ENCODE results near the gene ACR.
"Not testable (repeated sequence)": the region's sequence is repeated elsewhere in the genome, so short reads cannot be mapped to it uniquely, and the experiment has no call there.

- TF ChIP-seq, protein P1, sequence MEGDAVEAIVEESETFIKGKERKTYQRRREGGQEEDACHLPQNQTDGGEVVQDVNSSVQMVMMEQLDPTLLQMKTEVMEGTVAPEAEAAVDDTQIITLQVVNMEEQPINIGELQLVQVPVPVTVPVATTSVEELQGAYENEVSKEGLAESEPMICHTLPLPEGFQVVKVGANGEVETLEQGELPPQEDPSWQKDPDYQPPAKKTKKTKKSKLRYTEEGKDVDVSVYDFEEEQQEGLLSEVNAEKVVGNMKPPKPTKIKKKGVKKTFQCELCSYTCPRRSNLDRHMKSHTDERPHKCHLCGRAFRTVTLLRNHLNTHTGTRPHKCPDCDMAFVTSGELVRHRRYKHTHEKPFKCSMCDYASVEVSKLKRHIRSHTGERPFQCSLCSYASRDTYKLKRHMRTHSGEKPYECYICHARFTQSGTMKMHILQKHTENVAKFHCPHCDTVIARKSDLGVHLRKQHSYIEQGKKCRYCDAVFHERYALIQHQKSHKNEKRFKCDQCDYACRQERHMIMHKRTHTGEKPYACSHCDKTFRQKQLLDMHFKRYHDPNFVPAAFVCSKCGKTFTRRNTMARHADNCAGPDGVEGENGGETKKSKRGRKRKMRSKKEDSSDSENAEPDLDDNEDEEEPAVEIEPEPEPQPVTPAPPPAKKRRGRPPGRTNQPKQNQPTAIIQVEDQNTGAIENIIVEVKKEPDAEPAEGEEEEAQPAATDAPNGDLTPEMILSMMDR (conservative IDR thresholded peaks at IDR 0.05; ENCODE audit: low read depth in 2 of 2): not testable (repeated sequence)
- TF ChIP-seq JUNB (IDR thresholded peaks at IDR 0.05; ENCODE audit: unreplicated experiment); POLR2AphosphoS5 (IDR thresholded peaks at IDR 0.05; ENCODE audit: low read depth); ETS1 (IDR thresholded peaks at IDR 0.05); EZH2phosphoT487 (IDR thresholded peaks at IDR 0.05; ENCODE audit: unreplicated experiment); ZNF114 (CRISPR knock-in tag; IDR thresholded peaks at IDR 0.05); CREB1 (CRISPR knock-in tag; IDR thresholded peaks at IDR 0.05; ENCODE audit: low read depth); STAT1 (IDR thresholded peaks at IDR 0.05; ENCODE audit: unreplicated experiment); ZNF331 (CRISPR knock-in tag; IDR thresholded peaks at IDR 0.05; ENCODE audit: low read depth): not testable (repeated sequence)
- TF ChIP-seq EZH2 (IDR thresholded peaks at IDR 0.05; ENCODE audit: low read depth, unreplicated experiment): peak; percentile 6
- TF ChIP-seq, protein P2, sequence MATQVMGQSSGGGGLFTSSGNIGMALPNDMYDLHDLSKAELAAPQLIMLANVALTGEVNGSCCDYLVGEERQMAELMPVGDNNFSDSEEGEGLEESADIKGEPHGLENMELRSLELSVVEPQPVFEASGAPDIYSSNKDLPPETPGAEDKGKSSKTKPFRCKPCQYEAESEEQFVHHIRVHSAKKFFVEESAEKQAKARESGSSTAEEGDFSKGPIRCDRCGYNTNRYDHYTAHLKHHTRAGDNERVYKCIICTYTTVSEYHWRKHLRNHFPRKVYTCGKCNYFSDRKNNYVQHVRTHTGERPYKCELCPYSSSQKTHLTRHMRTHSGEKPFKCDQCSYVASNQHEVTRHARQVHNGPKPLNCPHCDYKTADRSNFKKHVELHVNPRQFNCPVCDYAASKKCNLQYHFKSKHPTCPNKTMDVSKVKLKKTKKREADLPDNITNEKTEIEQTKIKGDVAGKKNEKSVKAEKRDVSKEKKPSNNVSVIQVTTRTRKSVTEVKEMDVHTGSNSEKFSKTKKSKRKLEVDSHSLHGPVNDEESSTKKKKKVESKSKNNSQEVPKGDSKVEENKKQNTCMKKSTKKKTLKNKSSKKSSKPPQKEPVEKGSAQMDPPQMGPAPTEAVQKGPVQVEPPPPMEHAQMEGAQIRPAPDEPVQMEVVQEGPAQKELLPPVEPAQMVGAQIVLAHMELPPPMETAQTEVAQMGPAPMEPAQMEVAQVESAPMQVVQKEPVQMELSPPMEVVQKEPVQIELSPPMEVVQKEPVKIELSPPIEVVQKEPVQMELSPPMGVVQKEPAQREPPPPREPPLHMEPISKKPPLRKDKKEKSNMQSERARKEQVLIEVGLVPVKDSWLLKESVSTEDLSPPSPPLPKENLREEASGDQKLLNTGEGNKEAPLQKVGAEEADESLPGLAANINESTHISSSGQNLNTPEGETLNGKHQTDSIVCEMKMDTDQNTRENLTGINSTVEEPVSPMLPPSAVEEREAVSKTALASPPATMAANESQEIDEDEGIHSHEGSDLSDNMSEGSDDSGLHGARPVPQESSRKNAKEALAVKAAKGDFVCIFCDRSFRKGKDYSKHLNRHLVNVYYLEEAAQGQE (IDR thresholded peaks at IDR 0.05; ENCODE audit: unreplicated experiment): not testable (repeated sequence)
Observed at GRCh38 chr22:50755251-50755650, 17.2 kb downstream of the ACR start.
